Measurements from ENCODE around the gene IL12A.
A peak's percentile ranks its signal among the peaks of the same experiment; 100 is the strongest.

IL12A gene

GRCh38 chr3:160035757-160036156, 47.1 kb downstream of the IL12A start:
- TF ChIP-seq BACH2 (CRISPR knock-in tag; IDR thresholded peaks at IDR 0.05; ENCODE audit: borderline replicate concordance) (no peak), TCF4 (CRISPR knock-in tag; IDR thresholded peaks at IDR 0.05; ENCODE audit: borderline replicate concordance) (no peak), ZNF565 (CRISPR knock-in tag; conservative IDR thresholded peaks at IDR 0.05; ENCODE audit: low read depth) (no peak), POU6F1 (CRISPR knock-in tag; IDR thresholded peaks at IDR 0.05; ENCODE audit: borderline replicate concordance, low read depth) (no peak), ARNTL (CRISPR knock-in tag; IDR thresholded peaks at IDR 0.05; ENCODE audit: borderline replicate concordance, low read depth) (no peak), ISL1 (CRISPR knock-in tag; IDR thresholded peaks at IDR 0.05) (no peak), CSRNP3 (CRISPR knock-in tag; IDR thresholded peaks at IDR 0.05) (no peak), PATZ1 (CRISPR knock-in tag; IDR thresholded peaks at IDR 0.05; ENCODE audit: borderline replicate concordance) (no peak), TSHZ2 (CRISPR knock-in tag; IDR thresholded peaks at IDR 0.05) (no peak), ZNF70 (CRISPR knock-in tag; IDR thresholded peaks at IDR 0.05) (no peak), CSDC2 (CRISPR knock-in tag; IDR thresholded peaks at IDR 0.05) (no peak), ZC3H10 (CRISPR knock-in tag; IDR thresholded peaks at IDR 0.05) (no peak), ESRRG (CRISPR knock-in tag; IDR thresholded peaks at IDR 0.05) (no peak), GLIS3 (CRISPR knock-in tag; IDR thresholded peaks at IDR 0.05) (no peak), SNAI2 (CRISPR knock-in tag; IDR thresholded peaks at IDR 0.05) (no peak), ZFP30 (CRISPR knock-in tag; IDR thresholded peaks at IDR 0.05) (no peak)
- ATAC-seq: no peak

GRCh38 chr3:160038862-160039562, 50.4 kb downstream of the IL12A start:
- peak; percentile 79 for ATAC-seq

More at GRCh38 chr3:160038862-160039562, 50.4 kb downstream of the IL12A start:
- no peak for TF ChIP-seq SNAI2 (CRISPR knock-in tag; IDR thresholded peaks at IDR 0.05)
- no peak for TF ChIP-seq TCF4 (CRISPR knock-in tag; IDR thresholded peaks at IDR 0.05; ENCODE audit: borderline replicate concordance)
- TF ChIP-seq ARNTL (CRISPR knock-in tag; IDR thresholded peaks at IDR 0.05; ENCODE audit: borderline replicate concordance, low read depth): no peak
- TF ChIP-seq BACH2 (CRISPR knock-in tag; IDR thresholded peaks at IDR 0.05; ENCODE audit: borderline replicate concordance): no peak
- no peak for TF ChIP-seq ZNF70 (CRISPR knock-in tag; IDR thresholded peaks at IDR 0.05)
- TF ChIP-seq ZFP30 (CRISPR knock-in tag; IDR thresholded peaks at IDR 0.05): no peak
- no peak for TF ChIP-seq ZNF8 (CRISPR knock-in tag; IDR thresholded peaks at IDR 0.05)
- no peak for TF ChIP-seq TSHZ2 (CRISPR knock-in tag; IDR thresholded peaks at IDR 0.05)
- no peak for TF ChIP-seq RARB (CRISPR knock-in tag; IDR thresholded peaks at IDR 0.05)
- TF ChIP-seq CSRNP3 (CRISPR knock-in tag; IDR thresholded peaks at IDR 0.05): no peak
- TF ChIP-seq CSDC2 (CRISPR knock-in tag; IDR thresholded peaks at IDR 0.05): no peak
